Left hindlimb (tissue), 1 donor: ENCODE measurements around the gene MCHR2.

Source experiments
- DNase-seq: peaks from one replicate; pipeline ENCODE4 v3.0.0-alpha.2; 2018

The MCHR2 gene

GRCh38 chr6:99901596-99902384, 92.2 kb downstream of the MCHR2 start:
- no peak for DNase-seq

- DNase-seq: no peak
Measured at GRCh38 chr6:99894815-99895214, 99.2 kb downstream of the MCHR2 start.

GRCh38 chr6:99887066-99887465, 107.0 kb downstream of the MCHR2 start:
- DNase-seq: no peak

- DNase-seq: no peak
Measured at GRCh38 chr6:99885051-99885450, 109.0 kb downstream of the MCHR2 start.

- no peak for DNase-seq
Measured at GRCh38 chr6:99882128-99882702, 111.8 kb downstream of the MCHR2 start.

GRCh38 chr6:99879431-99879830, 114.6 kb downstream of the MCHR2 start:
- no peak for DNase-seq

- no peak for DNase-seq
Measured at GRCh38 chr6:99875068-99875467, 119.0 kb downstream of the MCHR2 start.

- no peak for DNase-seq
Measured at GRCh38 chr6:99873084-99873483, 120.9 kb downstream of the MCHR2 start.

GRCh38 chr6:99871641-99872040, 122.4 kb downstream of the MCHR2 start:
- no peak for DNase-seq
